ENCODE data around the gene FOXP1. TPM values are rescaled to one million over a fixed set of nuclear protein-coding genes. Genes with fewer than 3 reads are reported as not detected.

The FOXP1 gene
- total RNA-seq, 1 donor = 195 TPM

GRCh38 chr3:71101014-71101413 is 482.5 kb downstream of the FOXP1 start:
- peaks cover 71% of the 10 kb centered on the region for H3K79me2 ChIP-seq (ENCODE audit: insufficient read depth, low read length)
- H3K4me1 ChIP-seq (ENCODE audit: insufficient read depth, low read length) = peaks cover 56% of the 10 kb centered on the region

GRCh38 chr3:71099997-71100719 is 483.4 kb downstream of the FOXP1 start:
- Histone ChIP-seq H3K4me3 (ENCODE audit: insufficient read depth, low read length) (peak overlapping the region; percentile 1), H3K4me2 (ENCODE audit: insufficient read depth, low read length) (peak overlapping the region; percentile 58), H3K36me3 (ENCODE audit: insufficient read depth, low read length) (peaks cover 10% of the 10 kb centered on the region), H3K27ac (ENCODE audit: low read depth, low read length) (peak overlapping the region; percentile 100), H3K9me3 (ENCODE audit: low read depth, low read length) (no peaks in the 10 kb centered on the region), H3K79me2 (ENCODE audit: insufficient read depth, low read length) (peaks cover 71% of the 10 kb centered on the region), H3K4me1 (ENCODE audit: insufficient read depth, low read length) (peaks cover 55% of the 10 kb centered on the region), H4K20me1 (ENCODE audit: insufficient read depth, low read length) (no peaks in the 10 kb centered on the region), H3K27me3 (ENCODE audit: insufficient read depth, low read length) (no peaks in the 10 kb centered on the region), H2AFZ (ENCODE audit: low read length) (no peak overlapping the region)
- no peak for TF ChIP-seq CTCF (IDR thresholded peaks at IDR 0.05; ENCODE audit: extremely low read depth, low read depth, low read length)
- peak; percentile 35 for DNase-seq (ENCODE audit: insufficient read length, low spot score, missing footprints)

More at GRCh38 chr3:71101014-71101413, 482.5 kb downstream of the FOXP1 start:
- H3K36me3 ChIP-seq (ENCODE audit: insufficient read depth, low read length) = peaks cover 5% of the 10 kb centered on the region
- no peak overlapping the region for H2AFZ ChIP-seq (ENCODE audit: low read length)
- no peak for TF ChIP-seq CTCF (IDR thresholded peaks at IDR 0.05; ENCODE audit: extremely low read depth, low read depth, low read length)
- no peaks in the 10 kb centered on the region for H3K9me3 ChIP-seq (ENCODE audit: low read depth, low read length)
- no peak for DNase-seq (ENCODE audit: insufficient read length, low spot score, missing footprints)
- peak overlapping the region; percentile 100 for H3K27ac ChIP-seq (ENCODE audit: low read depth, low read length)
- H4K20me1 ChIP-seq (ENCODE audit: insufficient read depth, low read length) = no peaks in the 10 kb centered on the region
- H3K4me2 ChIP-seq (ENCODE audit: insufficient read depth, low read length) = peak overlapping the region; percentile 58
- H3K4me3 ChIP-seq (ENCODE audit: insufficient read depth, low read length) = peak overlapping the region; percentile 1
- H3K27me3 ChIP-seq (ENCODE audit: insufficient read depth, low read length) = no peaks in the 10 kb centered on the region

- H3K27me3 ChIP-seq (ENCODE audit: insufficient read depth, low read length) = no peaks in the 10 kb centered on the region
Observed at GRCh38 chr3:71097557-71097956, 486.0 kb downstream of the FOXP1 start.

More at GRCh38 chr3:71097557-71097956, 486.0 kb downstream of the FOXP1 start:
- no peak overlapping the region for H3K4me2 ChIP-seq (ENCODE audit: insufficient read depth, low read length)
- H3K9me3 ChIP-seq (ENCODE audit: low read depth, low read length) = no peaks in the 10 kb centered on the region
- peaks cover 79% of the 10 kb centered on the region for H3K79me2 ChIP-seq (ENCODE audit: insufficient read depth, low read length)
- no peak for TF ChIP-seq CTCF (IDR thresholded peaks at IDR 0.05; ENCODE audit: extremely low read depth, low read depth, low read length)
- peaks cover 29% of the 10 kb centered on the region for H3K4me1 ChIP-seq (ENCODE audit: insufficient read depth, low read length)
- H2AFZ ChIP-seq (ENCODE audit: low read length) = no peak overlapping the region
- H3K27ac ChIP-seq (ENCODE audit: low read depth, low read length) = no peak overlapping the region
- no peak overlapping the region for H3K4me3 ChIP-seq (ENCODE audit: insufficient read depth, low read length)
- peaks cover 14% of the 10 kb centered on the region for H3K36me3 ChIP-seq (ENCODE audit: insufficient read depth, low read length)
- no peaks in the 10 kb centered on the region for H4K20me1 ChIP-seq (ENCODE audit: insufficient read depth, low read length)
- no peak for DNase-seq (ENCODE audit: insufficient read length, low spot score, missing footprints)
